HG03565 (cell line): Measurements from ENCODE around the gene CHRNA4.
"Not testable (repeated sequence)": the region's sequence is repeated elsewhere in the genome, so short reads cannot be mapped to it uniquely, and the experiment has no call there.

Experiments used
- ATAC-seq: cut with Tn5 transposase; IDR thresholded peaks from one replicate; pipeline ENCODE4 v1.9.1; 2021; ENCODE audit warnings: mild to moderate bottlenecking, moderate library complexity; ENCODE audit not compliant: unreplicated experiment

Gene CHRNA4

GRCh38 chr20:63311186-63311832 lies 49.8 kb downstream of the CHRNA4 start:
- no peak for ATAC-seq

GRCh38 chr20:63310265-63310991 lies 50.7 kb downstream of the CHRNA4 start:
- no peak for ATAC-seq

- no peak for ATAC-seq
Observed at GRCh38 chr20:63309261-63310071, 51.7 kb downstream of the CHRNA4 start.

GRCh38 chr20:63308218-63308911 lies 52.8 kb downstream of the CHRNA4 start:
- ATAC-seq: no peak

- ATAC-seq: no peak
Observed at GRCh38 chr20:63307538-63308217, 53.5 kb downstream of the CHRNA4 start.

- no peak for ATAC-seq
Observed at GRCh38 chr20:63306673-63307537, 54.2 kb downstream of the CHRNA4 start.

GRCh38 chr20:63305933-63306672 lies 55.0 kb downstream of the CHRNA4 start:
- ATAC-seq: not testable (repeated sequence)

- no peak for ATAC-seq
Observed at GRCh38 chr20:63305393-63305792, 55.8 kb downstream of the CHRNA4 start.

- no peak for ATAC-seq
Observed at GRCh38 chr20:63303095-63303666, 58.0 kb downstream of the CHRNA4 start.

GRCh38 chr20:63301671-63302070 lies 59.5 kb downstream of the CHRNA4 start:
- no peak for ATAC-seq

GRCh38 chr20:63298731-63299312 lies 62.3 kb downstream of the CHRNA4 start:
- ATAC-seq: no peak

GRCh38 chr20:63297796-63298572 lies 63.2 kb downstream of the CHRNA4 start:
- ATAC-seq: no peak

GRCh38 chr20:63297371-63297781 lies 63.8 kb downstream of the CHRNA4 start:
- ATAC-seq: no peak

- ATAC-seq: no peak
Observed at GRCh38 chr20:63296531-63297299, 64.4 kb downstream of the CHRNA4 start.

- no peak for ATAC-seq
Observed at GRCh38 chr20:63295846-63296245, 65.3 kb downstream of the CHRNA4 start.

GRCh38 chr20:63295422-63295821 lies 65.7 kb downstream of the CHRNA4 start:
- no peak for ATAC-seq

- no peak for ATAC-seq
Observed at GRCh38 chr20:63295018-63295417, 66.1 kb downstream of the CHRNA4 start.
